SU-DHL-6 (cell line): Measurements from ENCODE around the gene BLOC1S2.

Source experiments
- H2AFZ ChIP-seq: fragments of 200-600 bp; sonication (generic); 2 replicates; pipeline ENCODE4 v1.6.1; 2014; ENCODE audit warnings: low read depth, mild to moderate bottlenecking, moderate library complexity, mixed read lengths, antibody characterized with exemption, low read length; ENCODE audit not compliant: severe bottlenecking
- H3F3A ChIP-seq: fragments of 200-600 bp; shearing (Covaris generic); 2 replicates; pipeline ENCODE4 v1.6.0; 2016; ENCODE audit warnings: antibody characterized with exemption, mild to moderate bottlenecking; ENCODE audit not compliant: insufficient read depth
- H3K27ac ChIP-seq: fragments of 200-600 bp; sonication (generic); 2 replicates; pipeline ENCODE4 v1.5.1; 2016; ENCODE audit warnings: low read depth, mild to moderate bottlenecking, low read length, moderate library complexity, mixed read lengths
- H3K27me3 ChIP-seq: fragments of 200-600 bp; sonication (generic), shearing (Covaris generic); 2 replicates; pipeline ENCODE4 v1.6.0; 2014; ENCODE audit warnings: mild to moderate bottlenecking, low read length
- H3K36me3 ChIP-seq: fragments of 200-600 bp; sonication (generic); 2 replicates; pipeline ENCODE4 v1.6.1; 2014; ENCODE audit warnings: mild to moderate bottlenecking, low read length, mixed read lengths
- H3K4me2 ChIP-seq: fragments of 300-600, 200-600 bp; shearing (Covaris generic), sonication (generic); 2 replicates; pipeline ENCODE4 v1.6.0; 2014; ENCODE audit warnings: low read length, low read depth, mild to moderate bottlenecking; ENCODE audit not compliant: poor library complexity, severe bottlenecking
- H3K4me3 ChIP-seq: fragments of 200-600 bp; sonication (generic); 2 replicates; pipeline ENCODE4 v1.5.1; 2014; ENCODE audit warnings: antibody characterized with exemption, low read length, mild to moderate bottlenecking, mixed read lengths; ENCODE audit not compliant: insufficient read depth, poor library complexity, severe bottlenecking
- H3K79me2 ChIP-seq: fragments of 200-600 bp; sonication (generic); 2 replicates; pipeline ENCODE4 v1.6.1; 2014; ENCODE audit warnings: mild to moderate bottlenecking, low read length, moderate library complexity; ENCODE audit not compliant: insufficient read depth
- H3K9ac ChIP-seq: fragments of 200-600 bp; sonication (generic); 2 replicates; pipeline ENCODE4 v1.7.0; 2014; ENCODE audit warnings: mild to moderate bottlenecking, low read length
- H3K9me2 ChIP-seq: fragments of 200-600 bp; sonication (generic); replicated peaks from 2 replicates; pipeline ENCODE4 v1.6.1; 2014; ENCODE audit warnings: low read length; ENCODE audit not compliant: insufficient read depth
- H3K9me3 ChIP-seq: fragments of 200-600 bp; sonication (generic); 2 replicates; pipeline ENCODE4 v1.6.1; 2014; ENCODE audit warnings: low read length, mixed read lengths; ENCODE audit not compliant: insufficient read depth
- H4K20me1 ChIP-seq: fragments of 200-600 bp; sonication (generic); 2 replicates; pipeline ENCODE4 v1.6.1; 2014; ENCODE audit warnings: low read depth, mild to moderate bottlenecking, antibody characterized with exemption, low read length, moderate library complexity, mixed read lengths
- EZH2phosphoT487 ChIP-seq: fragments of 200-600 bp; sonication (generic), shearing (Covaris generic); conservative IDR thresholded peaks from 2 replicates; pipeline ENCODE4 v1.6.1; 2018; ENCODE audit warnings: mild to moderate bottlenecking, antibody characterized with exemption, low read length, moderate library complexity, mixed read lengths
- TF ChIP-seq, protein P1 (sequence below): fragments of 200-600 bp; sonication (generic); IDR thresholded peaks from one replicate; pipeline ENCODE4 v1.5.1; 2017; ENCODE audit warnings: antibody characterized with exemption, mild to moderate bottlenecking, low read length, moderate library complexity; ENCODE audit not compliant: insufficient read depth, poor library complexity, severe bottlenecking

Gene BLOC1S2

DNA sequence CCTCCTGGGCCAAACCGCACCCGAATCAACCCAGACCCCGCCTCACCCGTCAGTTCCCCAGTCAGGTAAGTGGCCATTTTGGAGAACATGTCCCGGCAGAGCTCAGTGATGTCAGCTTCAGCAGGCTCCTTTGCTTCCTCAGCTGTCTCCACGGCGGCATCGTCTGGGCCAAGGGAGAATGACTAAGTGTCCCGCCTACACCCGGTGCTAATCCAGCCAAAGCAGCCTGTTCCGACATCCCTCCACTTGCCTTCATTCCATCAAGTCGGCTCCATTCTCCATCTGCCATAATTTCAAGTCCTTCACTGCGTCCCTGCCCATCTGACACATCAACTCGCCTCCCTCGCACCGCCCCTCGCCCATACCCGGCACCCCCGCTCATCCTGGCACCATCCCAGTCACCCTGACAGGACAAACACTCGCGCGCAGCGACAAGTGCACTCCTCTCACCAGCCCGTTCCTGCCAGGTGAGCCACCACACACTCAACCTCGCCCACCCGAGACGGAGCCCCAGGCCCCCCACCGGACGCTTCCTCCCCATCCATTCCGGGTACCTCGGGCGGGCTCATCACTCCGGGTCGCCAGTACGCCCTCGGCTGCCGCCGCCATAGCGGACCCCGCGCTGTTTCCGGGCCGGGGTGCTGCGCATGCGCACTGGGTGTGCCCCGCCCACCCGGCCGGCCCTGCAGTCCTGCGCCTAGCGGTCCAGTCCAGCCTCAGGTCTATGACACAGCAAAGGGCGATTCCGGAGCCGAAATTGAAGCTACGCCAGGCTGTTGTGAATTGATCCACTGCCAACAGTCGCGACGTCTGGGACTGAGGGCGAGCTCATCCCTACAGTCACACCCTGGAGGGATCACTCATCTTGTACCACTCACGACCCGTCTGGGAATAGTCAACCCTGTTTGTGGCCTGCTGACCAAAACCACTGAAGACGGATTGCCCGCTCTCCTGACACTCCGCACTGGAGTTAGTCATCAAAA lies at the start of gene BLOC1S2:
TSS of gene BLOC1S2 (minus strand) at position 630 of the 983 bp plus-strand sequence. CDS start at position 609, 21 bp downstream.
- 0 out of 2 replicates have a peak, but pooled peaks cover 4% of the 10 kb centered on the region for H3F3A ChIP-seq
- H3K79me2 ChIP-seq = peaks cover 45% of the 10 kb centered on the region

DNA sequence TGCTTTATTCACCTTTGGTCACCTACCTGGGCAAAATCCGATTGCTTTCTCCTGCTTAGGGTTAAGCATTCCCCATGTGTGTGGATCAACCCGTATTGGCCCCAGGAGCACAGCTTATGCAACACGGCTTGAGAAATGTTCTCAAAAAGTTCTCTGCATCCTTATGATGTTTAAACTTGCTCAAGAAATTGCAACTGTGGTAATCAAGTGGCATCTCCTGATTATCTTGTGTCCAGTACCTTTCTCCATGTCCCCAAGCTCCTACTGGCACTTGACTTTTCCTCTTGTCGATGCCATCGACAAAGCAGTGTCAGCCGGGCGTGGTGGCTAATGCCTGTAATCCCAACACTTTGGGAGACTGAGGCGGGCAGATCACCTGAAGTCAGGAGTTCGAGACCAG lies 48.3 kb upstream of the BLOC1S2 start:
- Histone ChIP-seq H3K4me3 (no peak overlapping the region), H3K27me3 (no peaks in the 10 kb centered on the region), H2AFZ (no peak overlapping the region), H4K20me1 (no peaks in the 10 kb centered on the region), H3K9ac (no peak overlapping the region), H3K9me2 (no peaks in the 10 kb centered on the region), H3K9me3 (no peaks in the 10 kb centered on the region), H3F3A (peaks cover 4% of the 10 kb centered on the region; the same call in 1 of the 2 replicates), H3K27ac (no peak overlapping the region), H3K36me3 (no peaks in the 10 kb centered on the region), H3K4me2 (no peak overlapping the region), H3K79me2 (no peaks in the 10 kb centered on the region)
- TF ChIP-seq, protein P1, sequence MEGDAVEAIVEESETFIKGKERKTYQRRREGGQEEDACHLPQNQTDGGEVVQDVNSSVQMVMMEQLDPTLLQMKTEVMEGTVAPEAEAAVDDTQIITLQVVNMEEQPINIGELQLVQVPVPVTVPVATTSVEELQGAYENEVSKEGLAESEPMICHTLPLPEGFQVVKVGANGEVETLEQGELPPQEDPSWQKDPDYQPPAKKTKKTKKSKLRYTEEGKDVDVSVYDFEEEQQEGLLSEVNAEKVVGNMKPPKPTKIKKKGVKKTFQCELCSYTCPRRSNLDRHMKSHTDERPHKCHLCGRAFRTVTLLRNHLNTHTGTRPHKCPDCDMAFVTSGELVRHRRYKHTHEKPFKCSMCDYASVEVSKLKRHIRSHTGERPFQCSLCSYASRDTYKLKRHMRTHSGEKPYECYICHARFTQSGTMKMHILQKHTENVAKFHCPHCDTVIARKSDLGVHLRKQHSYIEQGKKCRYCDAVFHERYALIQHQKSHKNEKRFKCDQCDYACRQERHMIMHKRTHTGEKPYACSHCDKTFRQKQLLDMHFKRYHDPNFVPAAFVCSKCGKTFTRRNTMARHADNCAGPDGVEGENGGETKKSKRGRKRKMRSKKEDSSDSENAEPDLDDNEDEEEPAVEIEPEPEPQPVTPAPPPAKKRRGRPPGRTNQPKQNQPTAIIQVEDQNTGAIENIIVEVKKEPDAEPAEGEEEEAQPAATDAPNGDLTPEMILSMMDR = no peak

More for the DNA sequence above, at the start of gene BLOC1S2:
- H3K9ac ChIP-seq = peak within 1 kb of the TSS; percentile 97
- peak within 1 kb of the TSS; percentile 90 for H3K4me2 ChIP-seq
- peak within 1 kb of the TSS; percentile 64 for H3K27ac ChIP-seq
- no peaks in the 10 kb centered on the region for H3K36me3 ChIP-seq
- H2AFZ ChIP-seq = peak within 1 kb of the TSS; percentile 95
- H4K20me1 ChIP-seq = no peaks in the 10 kb centered on the region
- H3K9me3 ChIP-seq = no peaks in the 10 kb centered on the region
- no peaks in the 10 kb centered on the region for H3K9me2 ChIP-seq
- no peak for TF ChIP-seq EZH2phosphoT487
- TF ChIP-seq, protein P1 = no peak
- peak within 1 kb of the TSS; percentile 82 for H3K4me3 ChIP-seq
- H3K27me3 ChIP-seq = no peaks in the 10 kb centered on the region

GRCh38 chr10:100333661-100334440 lies 47.4 kb upstream of the BLOC1S2 start:
- Histone ChIP-seq H3K4me3 (no peak overlapping the region), H3K9me3 (no peaks in the 10 kb centered on the region), H3K36me3 (no peaks in the 10 kb centered on the region), H3K27ac (no peak overlapping the region), H3F3A (no peaks in the 10 kb centered on the region), H3K9me2 (no peaks in the 10 kb centered on the region), H2AFZ (no peak overlapping the region), H3K4me2 (no peak overlapping the region), H3K79me2 (no peaks in the 10 kb centered on the region), H4K20me1 (no peaks in the 10 kb centered on the region), H3K9ac (no peak overlapping the region), H3K27me3 (no peaks in the 10 kb centered on the region)
- TF ChIP-seq, protein P1 = no peak
- TF ChIP-seq EZH2phosphoT487 = no peak
